ENCODE data around the gene WDR75. TPM values are rescaled to one million over a fixed set of nuclear protein-coding genes. Genes with fewer than 3 reads are reported as not detected.
A peak's percentile ranks its signal among the peaks of the same experiment; 100 is the strongest.

WDR75 gene
- total and polyA plus RNA-seq, 9 of the 15 experiments (the other 6 are each of a cell fraction or from before 2014, with no cell fraction given) = 50.9 to 111 (median 76.4) TPM

DNA sequence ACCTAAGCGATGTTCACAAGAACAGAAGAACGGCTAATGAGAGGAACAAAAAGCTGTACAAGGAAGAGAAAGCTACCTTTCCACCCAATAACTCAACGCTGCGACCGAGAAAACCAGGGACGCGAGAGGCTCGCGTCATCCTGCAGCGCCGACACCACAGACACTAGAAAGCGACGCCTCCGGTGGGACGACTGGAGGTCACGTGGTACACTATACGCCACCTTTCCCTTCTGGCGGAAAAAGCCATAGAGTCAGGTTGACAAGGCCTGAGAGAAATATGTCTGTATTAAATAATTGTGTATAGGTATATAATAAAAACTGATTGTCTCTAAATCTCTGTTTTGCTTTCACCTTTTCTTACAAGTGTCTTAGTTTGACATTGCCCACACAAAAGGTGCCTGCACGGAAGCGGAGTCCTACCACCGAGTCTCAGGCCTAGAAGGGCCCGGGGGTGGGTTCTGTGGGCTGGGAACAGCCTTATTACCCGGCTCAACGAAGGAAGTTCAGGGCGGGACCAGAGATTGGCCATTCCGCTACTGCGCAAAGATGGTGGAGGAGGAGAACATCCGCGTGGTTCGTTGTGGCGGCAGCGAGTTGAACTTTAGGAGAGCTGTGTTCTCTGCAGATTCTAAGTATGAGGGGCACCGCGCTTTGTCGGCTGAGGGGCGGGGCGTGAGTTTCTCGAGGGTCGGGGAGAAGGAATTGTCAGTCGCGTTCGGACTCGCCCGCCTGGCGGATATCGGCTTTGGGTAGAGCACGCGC, at the start of gene WDR75 (continued):
- TF ChIP-seq AFF1 (IDR thresholded peaks at IDR 0.05; ENCODE audit: low read depth in 1 of 2, partially characterized antibody in 2 of 2) (no peak), ZNF212 (CRISPR knock-in tag; IDR thresholded peaks at IDR 0.05) (no peak), ESRRA (IDR thresholded peaks at IDR 0.05; ENCODE audit: borderline replicate concordance, low read depth) (peak; percentile 66; the same call in 1 of the 2 replicates), ZNF75A (CRISPR knock-in tag; IDR thresholded peaks at IDR 0.05) (no peak), GTF2A2 (tag; IDR thresholded peaks at IDR 0.05) (no peak), MEF2D (tag; conservative IDR thresholded peaks at IDR 0.05; ENCODE audit: low read depth) (no peak), GABPB1 (CRISPR knock-in tag; IDR thresholded peaks at IDR 0.05) (peak; percentile 49; the same call in 1 of the 2 replicates), ZHX1 (conservative IDR thresholded peaks at IDR 0.05; ENCODE audit: low read length) (no peak), TCFL5 (CRISPR knock-in tag; conservative IDR thresholded peaks at IDR 0.05) (no peak), CAMTA2 (CRISPR knock-in tag; conservative IDR thresholded peaks at IDR 0.05) (no peak), DDX20 (tag; IDR thresholded peaks at IDR 0.05; ENCODE audit: low read depth) (no peak), SMARCE1 (IDR thresholded peaks at IDR 0.05) (no peak), MCM7 (IDR thresholded peaks at IDR 0.05) (no peak), KLF16 (IDR thresholded peaks at IDR 0.05) (no peak)
- TF ChIP-seq, protein P1, sequence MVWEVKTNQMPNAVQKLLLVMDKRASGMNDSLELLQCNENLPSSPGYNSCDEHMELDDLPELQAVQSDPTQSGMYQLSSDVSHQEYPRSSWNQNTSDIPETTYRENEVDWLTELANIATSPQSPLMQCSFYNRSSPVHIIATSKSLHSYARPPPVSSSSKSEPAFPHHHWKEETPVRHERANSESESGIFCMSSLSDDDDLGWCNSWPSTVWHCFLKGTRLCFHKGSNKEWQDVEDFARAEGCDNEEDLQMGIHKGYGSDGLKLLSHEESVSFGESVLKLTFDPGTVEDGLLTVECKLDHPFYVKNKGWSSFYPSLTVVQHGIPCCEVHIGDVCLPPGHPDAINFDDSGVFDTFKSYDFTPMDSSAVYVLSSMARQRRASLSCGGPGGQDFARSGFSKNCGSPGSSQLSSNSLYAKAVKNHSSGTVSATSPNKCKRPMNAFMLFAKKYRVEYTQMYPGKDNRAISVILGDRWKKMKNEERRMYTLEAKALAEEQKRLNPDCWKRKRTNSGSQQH (CRISPR knock-in tag; IDR thresholded peaks at IDR 0.05) = 0 out of 2 replicates have a peak, but pooled peaks have one; percentile 29
- TF ChIP-seq, protein P2, sequence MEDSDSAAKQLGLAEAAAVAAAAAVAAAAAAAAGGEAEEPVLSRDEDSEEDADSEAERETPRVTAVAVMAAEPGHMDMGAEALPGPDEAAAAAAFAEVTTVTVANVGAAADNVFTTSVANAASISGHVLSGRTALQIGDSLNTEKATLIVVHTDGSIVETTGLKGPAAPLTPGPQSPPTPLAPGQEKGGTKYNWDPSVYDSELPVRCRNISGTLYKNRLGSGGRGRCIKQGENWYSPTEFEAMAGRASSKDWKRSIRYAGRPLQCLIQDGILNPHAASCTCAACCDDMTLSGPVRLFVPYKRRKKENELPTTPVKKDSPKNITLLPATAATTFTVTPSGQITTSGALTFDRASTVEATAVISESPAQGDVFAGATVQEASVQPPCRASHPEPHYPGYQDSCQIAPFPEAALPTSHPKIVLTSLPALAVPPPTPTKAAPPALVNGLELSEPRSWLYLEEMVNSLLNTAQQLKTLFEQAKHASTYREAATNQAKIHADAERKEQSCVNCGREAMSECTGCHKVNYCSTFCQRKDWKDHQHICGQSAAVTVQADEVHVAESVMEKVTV (CRISPR knock-in tag; IDR thresholded peaks at IDR 0.05) = no peak
- TF ChIP-seq, protein P3, sequence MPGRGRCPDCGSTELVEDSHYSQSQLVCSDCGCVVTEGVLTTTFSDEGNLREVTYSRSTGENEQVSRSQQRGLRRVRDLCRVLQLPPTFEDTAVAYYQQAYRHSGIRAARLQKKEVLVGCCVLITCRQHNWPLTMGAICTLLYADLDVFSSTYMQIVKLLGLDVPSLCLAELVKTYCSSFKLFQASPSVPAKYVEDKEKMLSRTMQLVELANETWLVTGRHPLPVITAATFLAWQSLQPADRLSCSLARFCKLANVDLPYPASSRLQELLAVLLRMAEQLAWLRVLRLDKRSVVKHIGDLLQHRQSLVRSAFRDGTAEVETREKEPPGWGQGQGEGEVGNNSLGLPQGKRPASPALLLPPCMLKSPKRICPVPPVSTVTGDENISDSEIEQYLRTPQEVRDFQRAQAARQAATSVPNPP (IDR thresholded peaks at IDR 0.05; ENCODE audit: borderline replicate concordance, insufficient read depth, insufficient read length) = no peak
